H1 (cell line): ENCODE data around the gene LRBA. TPM values are rescaled to one million over a fixed set of nuclear protein-coding genes. Genes with fewer than 3 reads are reported as not detected.

ENCODE experiments used
- CEBPB ChIP-seq: IDR thresholded peaks from 2 replicates; pipeline ENCODE4 v1.6.1; 2012; ENCODE audit warnings: low read depth, low read length
- GTF2F1 ChIP-seq: IDR thresholded peaks from 2 replicates; pipeline ENCODE4 v1.6.1; 2012; ENCODE audit warnings: low read depth, low read length, improper control_type of control experiment, borderline replicate concordance
- JUND ChIP-seq: IDR thresholded peaks from 2 replicates; pipeline ENCODE4 v1.6.1; 2011; ENCODE audit warnings: mild to moderate bottlenecking, improper control_type of control experiment, low read length
- RXRA ChIP-seq: IDR thresholded peaks from 2 replicates; pipeline ENCODE4 v1.6.1; 2011; ENCODE audit warnings: low read depth, mild to moderate bottlenecking, low read length, moderate library complexity; ENCODE audit not compliant: insufficient read depth
- polyA plus RNA-seq, 7 experiments: library from polyadenylated mRNA; depleted of rRNA in 3 of 7; stranded (reverse) in 5 of 7; unstranded in 2 of 7; fragments of >200 nt in 5 of 7; fragments of 200-250 nt in 2 of 7; gene quantifications; 1 replicate in 5 of 7; 2 replicates in 1 of 7; 4 replicates in 1 of 7; pipeline versions ENCODE4 v1.2.1 to v1.2.3, GENCODE V29; 2011 to 2013; ENCODE audit warnings: missing spikeins in 2 of 7, mixed read lengths in 2 of 7
- total RNA-seq: library from RNA; stranded (reverse); fragmentation: NEBNext Ultra II Directional; extraction: Animal tissue kit (Norgen Biotek cat#: 25700); gene quantifications from 2 replicates; pipeline ENCODE4 v1.2.1, GENCODE V29; 2021

The LRBA gene
- total and polyA plus RNA-seq, 2 of the 8 experiments (the other 6 are each of a cell fraction or from before 2014, with no cell fraction given): 54.6 to 83.2 TPM

- TF ChIP-seq GTF2F1 (no peak), JUND (no peak), CEBPB (no peak), RXRA (no peak)
Observed at GRCh38 chr4:150681063-150681462, 334.0 kb downstream of the LRBA start (continued).
